Embryonic facial prominence (tissue), 1 donor: ENCODE measurements around the gene TSC22D3.

ENCODE experiments used
- DNase-seq: peaks from one replicate; pipeline ENCODE4 v3.0.0-alpha.2; 2016; ENCODE audit errors: extremely low spot score

Gene TSC22D3

GRCh38 chrX:107760304-107761077 lies 15.1 kb downstream of the TSC22D3 start:
- DNase-seq, result no peak

- no peak for DNase-seq
Observed at GRCh38 chrX:107758231-107758766, 17.3 kb downstream of the TSC22D3 start.

- no peak for DNase-seq
Observed at GRCh38 chrX:107755721-107756120, 19.9 kb downstream of the TSC22D3 start.

GRCh38 chrX:107753187-107753586 lies 22.4 kb downstream of the TSC22D3 start:
- DNase-seq, result no peak

- DNase-seq, result no peak
Observed at GRCh38 chrX:107752714-107753113, 22.9 kb downstream of the TSC22D3 start.

GRCh38 chrX:107752043-107752442 lies 23.5 kb downstream of the TSC22D3 start:
- DNase-seq, result no peak

GRCh38 chrX:107750861-107751445 lies 24.6 kb downstream of the TSC22D3 start:
- no peak for DNase-seq

- DNase-seq, result no peak
Observed at GRCh38 chrX:107750263-107750662, 25.3 kb downstream of the TSC22D3 start.

GRCh38 chrX:107748506-107748905 lies 27.1 kb downstream of the TSC22D3 start:
- no peak for DNase-seq

GRCh38 chrX:107747596-107748161 lies 27.9 kb downstream of the TSC22D3 start:
- DNase-seq, result no peak

- DNase-seq, result no peak
Observed at GRCh38 chrX:107744868-107745267, 30.7 kb downstream of the TSC22D3 start.

GRCh38 chrX:107743995-107744394 lies 31.6 kb downstream of the TSC22D3 start:
- no peak for DNase-seq

- DNase-seq, result no peak
Observed at GRCh38 chrX:107742700-107743191, 32.8 kb downstream of the TSC22D3 start.

GRCh38 chrX:107741404-107741790 lies 34.2 kb downstream of the TSC22D3 start:
- no peak for DNase-seq

GRCh38 chrX:107739541-107739940 lies 36.0 kb downstream of the TSC22D3 start:
- DNase-seq, result no peak

GRCh38 chrX:107738768-107739167 lies 36.8 kb downstream of the TSC22D3 start:
- DNase-seq, result no peak

GRCh38 chrX:107738272-107738671 lies 37.3 kb downstream of the TSC22D3 start:
- no peak for DNase-seq

GRCh38 chrX:107736781-107737531 lies 38.6 kb downstream of the TSC22D3 start:
- no peak for DNase-seq

- no peak for DNase-seq
Observed at GRCh38 chrX:107734646-107735045, 40.9 kb downstream of the TSC22D3 start.

- DNase-seq, result no peak
Observed at GRCh38 chrX:107733686-107734085, 41.9 kb downstream of the TSC22D3 start.

- no peak for DNase-seq
Observed at GRCh38 chrX:107731831-107732502, 43.6 kb downstream of the TSC22D3 start.
